Trophoblast cell (in vitro differentiated cells and primary cell): Measurements from ENCODE around the gene NPHP4.
"Not testable (repeated sequence)": the region's sequence is repeated elsewhere in the genome, so short reads cannot be mapped to it uniquely, and the experiment has no call there.

Source experiments
- DNase-seq, 2 donors: peaks; one replicate each; pipeline ENCODE4 v3.0.0-alpha.2; 2016
- H2AFZ ChIP-seq: 2 replicates; pipeline ENCODE4 v1.6.1; 2013; ENCODE audit warnings: low read length, moderate library complexity, mild to moderate bottlenecking; ENCODE audit not compliant: insufficient read depth, poor library complexity
- H2AK5ac ChIP-seq: 2 replicates; pipeline ENCODE4 v1.6.1; 2013; ENCODE audit warnings: mild to moderate bottlenecking, low read length
- H2BK120ac ChIP-seq: 2 replicates; pipeline ENCODE4 v1.6.1; 2013; ENCODE audit warnings: low read length, mild to moderate bottlenecking, moderate library complexity; ENCODE audit not compliant: insufficient read depth, poor library complexity
- H2BK12ac ChIP-seq: 2 replicates; pipeline ENCODE4 v1.6.1; 2013; ENCODE audit warnings: mild to moderate bottlenecking, low read length, moderate library complexity
- H2BK5ac ChIP-seq: 2 replicates; pipeline ENCODE4 v1.6.1; 2013; ENCODE audit warnings: low read length, low read depth, moderate library complexity, mild to moderate bottlenecking; ENCODE audit not compliant: poor library complexity
- H3K14ac ChIP-seq: 2 replicates; pipeline ENCODE4 v1.6.1; 2013; ENCODE audit warnings: mild to moderate bottlenecking, low read length
- H3K18ac ChIP-seq: 2 replicates; pipeline ENCODE4 v1.6.1; 2013; ENCODE audit warnings: mild to moderate bottlenecking, low read length
- H3K23ac ChIP-seq: 2 replicates; pipeline ENCODE4 v1.6.1; 2013; ENCODE audit warnings: low read length
- H3K27ac ChIP-seq: 2 replicates; pipeline ENCODE4 v1.5.1; 2013; ENCODE audit warnings: low read depth, mild to moderate bottlenecking, inconsistent platforms, low read length, moderate library complexity
- H3K27me3 ChIP-seq: 2 replicates; pipeline ENCODE4 v1.6.1; 2013; ENCODE audit warnings: inconsistent platforms, mild to moderate bottlenecking, low read length, moderate library complexity; ENCODE audit not compliant: insufficient read depth
- H3K36me3 ChIP-seq, 2 experiments: 1 replicate in 1 of 2; 2 replicates in 1 of 2; pipeline ENCODE4 v1.6.1; 2013; ENCODE audit warnings: low read length in 2 of 2, mild to moderate bottlenecking in 2 of 2, moderate library complexity in 1 of 2; ENCODE audit not compliant: insufficient read depth in 2 of 2, control insufficient read depth in 1 of 2
- H3K4ac ChIP-seq: 2 replicates; pipeline ENCODE4 v1.6.1; 2013; ENCODE audit warnings: low read depth, mild to moderate bottlenecking, low read length, moderate library complexity
- H3K4me1 ChIP-seq, 2 experiments: 1 replicate in 1 of 2; 2 replicates in 1 of 2; pipeline ENCODE4 v1.6.1; 2013; ENCODE audit warnings: low read length in 2 of 2, mild to moderate bottlenecking in 2 of 2, moderate library complexity in 1 of 2; ENCODE audit not compliant: insufficient read depth in 2 of 2, control insufficient read depth in 1 of 2
- H3K4me2 ChIP-seq: 2 replicates; pipeline ENCODE4 v1.6.1; 2013; ENCODE audit warnings: inconsistent platforms, mild to moderate bottlenecking, low read length, moderate library complexity
- H3K4me3 ChIP-seq: 2 replicates; pipeline ENCODE4 v1.5.1; 2013; ENCODE audit warnings: mild to moderate bottlenecking, low read depth, low read length, inconsistent platforms
- H3K79me1 ChIP-seq: one replicate; pipeline ENCODE4 v1.6.1; 2013; ENCODE audit warnings: low read length
- H3K79me2 ChIP-seq: 2 replicates; pipeline ENCODE4 v1.6.1; 2013; ENCODE audit warnings: low read length, mild to moderate bottlenecking; ENCODE audit not compliant: control insufficient read depth, insufficient read depth, poor library complexity
- H3K9ac ChIP-seq: 2 replicates; pipeline ENCODE4 v1.6.1; 2013; ENCODE audit warnings: mild to moderate bottlenecking, low read length
- H3K9me3 ChIP-seq: 2 replicates; pipeline ENCODE4 v1.6.1; 2013; ENCODE audit warnings: low read depth, mild to moderate bottlenecking, control low read depth, inconsistent platforms, low read length; ENCODE audit not compliant: insufficient read depth
- H4K12ac ChIP-seq: 2 replicates; pipeline ENCODE4 v1.6.1; 2013; ENCODE audit warnings: low read depth, mild to moderate bottlenecking, low read length, moderate library complexity
- H4K8ac ChIP-seq: 2 replicates; pipeline ENCODE4 v1.6.1; 2013; ENCODE audit warnings: low read depth, mild to moderate bottlenecking, low read length, moderate library complexity
- H4K91ac ChIP-seq: one replicate; pipeline ENCODE4 v1.6.1; 2013; ENCODE audit warnings: low read depth, mild to moderate bottlenecking, low read length, moderate library complexity
- WGBS: extraction: QIAGEN DNeasy Blood & Tissue Kit; methylation state at CpG from one replicate; pipeline ENCODE4 v1.1.7; 2013; ENCODE audit warnings: missing lambda C conversion rate; ENCODE audit not compliant: insufficient read length, insufficient coverage; ENCODE audit errors: extremely low coverage; 5-methylcytosine and 5-hydroxymethylcytosine counted together

Gene NPHP4

DNA sequence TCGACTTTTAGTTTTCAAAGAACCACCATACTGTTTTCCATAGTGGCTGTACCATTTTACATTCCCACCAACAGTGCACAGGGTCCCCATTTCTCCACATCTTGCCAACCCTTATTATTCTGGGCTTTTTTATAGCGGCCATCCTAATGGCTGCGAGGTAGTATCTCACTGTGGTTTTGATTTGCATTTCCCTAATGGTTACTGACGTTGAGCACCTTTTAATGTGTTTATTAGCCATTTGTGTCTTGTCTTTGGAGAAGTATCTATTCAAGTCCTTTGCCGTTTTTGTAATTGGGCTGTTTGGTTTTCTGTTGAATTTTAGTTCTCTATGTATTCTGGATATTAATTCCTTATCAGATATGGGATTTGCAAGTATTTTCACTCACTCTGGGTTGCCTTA lies 31.1 kb upstream of the NPHP4 start:
- Histone ChIP-seq H3K79me1 (no peaks in the 10 kb centered on the region), H3K4me2 (no peak overlapping the region), H3K27me3 (no peaks in the 10 kb centered on the region), H3K27ac (no peak overlapping the region), H3K9me3 (no peaks in the 10 kb centered on the region), H3K4me1 (peaks cover 0 to 3% of the 10 kb centered on the region in 2 experiments), H3K23ac (no peak overlapping the region), H3K4ac (no peak overlapping the region), H3K36me3 (no peaks in the 10 kb centered on the region), H3K18ac (no peak overlapping the region), H3K9ac (no peak overlapping the region), H3K4me3 (no peak overlapping the region), H4K8ac (no peak overlapping the region), H3K79me2 (no peaks in the 10 kb centered on the region), H4K91ac (no peak overlapping the region), H4K12ac (no peak overlapping the region), H3K14ac (no peak overlapping the region), H2BK12ac (no peak overlapping the region), H2AK5ac (no peak overlapping the region), H2BK5ac (no peak overlapping the region), H2AFZ (no peak overlapping the region), H2BK120ac (no peak overlapping the region)
- DNase-seq: no peak
- no CpG with 5 or more reads among the region's 5 CpGs for WGBS

DNA sequence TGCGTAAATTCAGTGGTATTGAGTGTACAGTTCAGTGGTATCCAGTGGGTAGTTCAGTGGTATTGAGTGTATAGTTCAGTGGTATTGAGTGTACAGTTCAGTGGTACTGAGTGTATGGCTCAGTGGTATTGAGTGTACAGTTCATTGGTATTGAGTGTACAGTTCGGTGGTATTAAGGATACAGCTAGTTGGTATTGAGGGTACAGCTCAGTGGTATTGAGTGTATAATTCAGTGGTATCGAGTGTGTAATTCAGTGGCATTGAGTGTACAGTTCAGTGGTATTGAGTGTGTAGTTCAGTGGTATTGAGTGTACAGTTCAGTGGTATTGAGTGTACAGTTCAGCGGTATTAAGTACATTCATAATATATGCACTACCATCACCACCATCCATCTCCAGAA lies 30.0 kb upstream of the NPHP4 start:
- Histone ChIP-seq H3K27me3 (no peaks in the 10 kb centered on the region), H3K79me2 (no peaks in the 10 kb centered on the region), H3K23ac (no peak overlapping the region), H3K4me3 (no peak overlapping the region), H3K4me2 (no peak overlapping the region), H4K12ac (no peak overlapping the region), H2BK120ac (no peak overlapping the region), H3K14ac (no peak overlapping the region), H4K91ac (no peak overlapping the region), H3K79me1 (no peaks in the 10 kb centered on the region), H3K4me1 (peaks cover 0 to 3% of the 10 kb centered on the region in 2 experiments), H2AFZ (no peak overlapping the region), H3K36me3 (no peaks in the 10 kb centered on the region), H2AK5ac (no peak overlapping the region), H4K8ac (no peak overlapping the region), H2BK5ac (no peak overlapping the region), H3K9me3 (no peaks in the 10 kb centered on the region), H2BK12ac (no peak overlapping the region), H3K4ac (no peak overlapping the region), H3K9ac (no peak overlapping the region), H3K18ac (no peak overlapping the region), H3K27ac (no peak overlapping the region)
- WGBS: no CpG with 5 or more reads among the region's 4 CpGs
- no peak for DNase-seq

DNA sequence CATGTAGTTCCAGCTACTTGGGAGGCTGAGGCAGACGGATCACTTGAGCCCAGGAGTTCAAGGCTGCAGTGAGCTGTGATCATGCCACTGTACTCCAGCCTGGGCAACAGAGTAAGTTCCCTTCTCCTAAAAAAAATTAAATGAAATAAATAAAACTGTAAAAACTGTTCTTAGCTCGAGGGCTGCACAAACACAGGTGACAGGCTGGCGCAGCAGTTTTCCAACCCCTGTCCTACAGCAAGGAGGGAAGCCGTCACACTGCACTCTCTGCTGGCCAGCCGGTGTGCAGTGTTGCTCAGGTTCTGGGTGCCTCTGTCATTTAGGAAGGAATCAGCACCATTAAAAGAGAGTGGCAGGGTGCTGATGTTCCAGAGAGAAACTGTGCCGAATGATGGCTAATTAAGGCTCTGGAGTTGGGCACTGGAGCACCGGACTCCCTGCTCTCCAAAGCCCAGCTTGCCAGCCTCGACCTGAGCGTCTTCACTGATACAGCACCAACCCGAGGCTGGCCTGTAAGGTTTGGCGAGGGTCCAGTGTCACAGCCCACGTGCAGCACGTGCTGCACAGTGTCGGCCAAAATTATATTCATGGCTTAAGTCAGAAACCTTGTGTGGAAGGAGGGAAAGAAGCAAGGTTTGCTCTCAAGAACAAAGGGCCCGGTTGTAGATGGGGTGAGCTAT lies 27.1 kb upstream of the NPHP4 start:
- no peaks in the 10 kb centered on the region for H3K4me1 ChIP-seq
- no peak overlapping the region for H3K9ac ChIP-seq
- H3K27me3 ChIP-seq: no peaks in the 10 kb centered on the region
- no peak overlapping the region for H2AK5ac ChIP-seq
- no peak overlapping the region for H4K91ac ChIP-seq
- no peak overlapping the region for H3K23ac ChIP-seq
- no peak overlapping the region for H3K27ac ChIP-seq
- H2AFZ ChIP-seq: no peak overlapping the region
- H3K18ac ChIP-seq: no peak overlapping the region
- no peak overlapping the region for H3K4me3 ChIP-seq
- H2BK5ac ChIP-seq: no peak overlapping the region
- no peak overlapping the region for H4K8ac ChIP-seq
- H4K12ac ChIP-seq: no peak overlapping the region
- H3K14ac ChIP-seq: no peak overlapping the region
- no peak overlapping the region for H3K4ac ChIP-seq
- no peaks in the 10 kb centered on the region for H3K79me1 ChIP-seq
- no peak for DNase-seq
- H2BK120ac ChIP-seq: no peak overlapping the region
- H3K4me2 ChIP-seq: no peak overlapping the region
- no peaks in the 10 kb centered on the region for H3K36me3 ChIP-seq
- no CpG with 5 or more reads among the region's 15 CpGs for WGBS
- no peaks in the 10 kb centered on the region for H3K9me3 ChIP-seq
- H2BK12ac ChIP-seq: no peak overlapping the region
- no peaks in the 10 kb centered on the region for H3K79me2 ChIP-seq

DNA sequence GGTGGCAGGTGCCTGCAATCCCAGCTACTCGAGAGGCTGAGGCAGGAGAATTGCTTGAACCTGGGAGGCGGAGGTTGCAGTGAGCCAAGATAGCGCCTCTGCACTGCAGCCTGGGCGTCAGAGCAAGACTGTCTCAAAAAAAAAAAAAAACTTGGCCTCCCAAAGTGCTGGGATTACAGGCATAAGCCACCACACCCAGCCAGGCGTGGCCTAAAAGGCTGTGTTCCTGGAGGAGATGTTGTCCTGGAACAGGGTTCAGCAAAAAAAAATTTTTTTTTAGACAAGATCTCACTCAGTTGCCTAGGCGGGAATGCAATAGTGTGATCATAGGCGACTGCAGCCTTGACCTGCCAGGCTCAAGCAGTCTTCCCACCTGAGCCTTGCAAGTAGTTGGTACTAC lies 25.4 kb upstream of the NPHP4 start:
- not testable (repeated sequence) for H3K4ac ChIP-seq, H3K4me2 ChIP-seq, H3K27ac ChIP-seq, H3K9me3 ChIP-seq, H4K12ac ChIP-seq, H2BK5ac ChIP-seq, H3K23ac ChIP-seq, H3K9ac ChIP-seq, H3K18ac ChIP-seq, H2AK5ac ChIP-seq, H4K91ac ChIP-seq, H2BK12ac ChIP-seq, H4K8ac ChIP-seq, H3K79me1 ChIP-seq, H3K27me3 ChIP-seq, H3K4me3 ChIP-seq, H3K4me1 ChIP-seq, H3K14ac ChIP-seq, H2AFZ ChIP-seq, H2BK120ac ChIP-seq, H3K36me3 ChIP-seq, DNase-seq, H3K79me2 ChIP-seq
- WGBS: no CpG with 5 or more reads among the region's 7 CpGs
